GM23338 (cell line): ENCODE measurements around the gene MYO18A.

Experiments used
- CTCF ChIP-seq, 2 experiments: fragments of 200-600 bp in 1 of 2; sonication (generic) in 1 of 2; conservative IDR thresholded peaks; 2 replicates each; pipeline versions ENCODE4 v1.5.1 to v1.6.1; 2016 to 2017; ENCODE audit warnings: antibody characterized with exemption in 2 of 2, low read depth in 2 of 2, mild to moderate bottlenecking in 2 of 2, moderate library complexity in 1 of 2
- ZNF462 ChIP-seq: fragments of 250-450 bp; sonication (Bioruptor Pico); IDR thresholded peaks from 2 replicates; pipeline ENCODE4 v1.5.0; 2020; ENCODE audit warnings: mild to moderate bottlenecking, moderate library complexity

GRCh38 chr17:29216856-29217255 lies 36.7 kb upstream of the MYO18A start:
- TF ChIP-seq CTCF (conservative IDR thresholded peaks at IDR 0.05; ENCODE audit: low read depth in 2 of 2) (no peak), ZNF462 (CRISPR knock-in tag) (no peak)
